ENCODE measurements around the gene AVPI1.
A peak's percentile ranks its signal among the peaks of the same experiment; 100 is the strongest.

AVPI1 gene

DNA sequence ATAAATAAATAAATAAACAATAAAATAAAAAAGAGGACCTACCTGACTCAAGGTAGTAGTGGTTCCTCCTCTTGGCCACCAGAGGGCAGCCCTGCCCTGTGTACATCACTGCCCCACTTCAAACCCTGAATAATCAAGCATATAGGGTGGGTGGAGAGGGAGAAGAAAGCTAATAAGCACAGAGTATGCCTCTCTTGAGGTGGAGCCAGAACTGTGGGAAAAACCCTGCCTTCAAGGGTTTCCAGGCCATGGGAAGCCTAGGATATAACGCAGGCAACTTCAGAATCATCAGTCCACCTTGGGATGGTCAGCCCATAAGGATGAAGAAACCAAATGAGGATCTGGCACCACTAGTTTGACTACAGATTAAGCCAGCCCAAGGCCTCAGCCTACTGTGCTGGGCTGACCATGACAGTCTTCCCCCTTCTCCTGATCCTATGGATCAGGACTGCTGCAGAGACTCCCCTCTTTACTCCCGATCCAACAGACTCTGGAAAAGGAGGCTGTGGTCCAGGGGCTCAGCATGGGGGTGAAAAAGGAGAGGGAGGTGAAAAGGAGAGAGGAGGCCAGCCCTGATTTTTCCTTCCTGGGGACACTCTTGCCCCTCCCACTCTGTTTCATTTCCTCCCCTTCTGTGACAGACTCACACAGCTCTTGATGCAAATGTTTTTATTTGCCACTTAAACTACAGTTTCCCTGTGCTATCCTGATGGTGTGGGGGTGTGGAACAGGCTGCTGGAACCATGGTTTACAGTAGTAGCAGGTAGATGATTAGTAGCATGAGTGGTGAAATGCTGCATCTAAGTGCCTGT, 10.1 kb downstream of the AVPI1 start:
- H3K9ac ChIP-seq (ENCODE audit: low read length in 2 of 2): no peak overlapping the region
- H3K27me3 ChIP-seq (ENCODE audit: control insufficient read depth in 1 of 2, insufficient read depth in 2 of 2, low read length in 2 of 2): no peaks in the 10 kb centered on the region
- H3K9me3 ChIP-seq (ENCODE audit: control insufficient read depth in 2 of 2, low read length in 2 of 2): no peaks in the 10 kb centered on the region
- H3K27ac ChIP-seq (ENCODE audit: low read length): no peak overlapping the region
- peaks cover 34 to 49% of the 10 kb centered on the region in 2 donors for H3K36me3 ChIP-seq (ENCODE audit: control insufficient read depth in 2 of 2, insufficient read depth in 2 of 2, low read length in 2 of 2)
- H3K4me1 ChIP-seq (ENCODE audit: control insufficient read depth, insufficient read depth, low read length): peaks cover 8% of the 10 kb centered on the region
- H3K4me3 ChIP-seq (ENCODE audit: low read length in 2 of 2): no peak overlapping the region

DNA sequence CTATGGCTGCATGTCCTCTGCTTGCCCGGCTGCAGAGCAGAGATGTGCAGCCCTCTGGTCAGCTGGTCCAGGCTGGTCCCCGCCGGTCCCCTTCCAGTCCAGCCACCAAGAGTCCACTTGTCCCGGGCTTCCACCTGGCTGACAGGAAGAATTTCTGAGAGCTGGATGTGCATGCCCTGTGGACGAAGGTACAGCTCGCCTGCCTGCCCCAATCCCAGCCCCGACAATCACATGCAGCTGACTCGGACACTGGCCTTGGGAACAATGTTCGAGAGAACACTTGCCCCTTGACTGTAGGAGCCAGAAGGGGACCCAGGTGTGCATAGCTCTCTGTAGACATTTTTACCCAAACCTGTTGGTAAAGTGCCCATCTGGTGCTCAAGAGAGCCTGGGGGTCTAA, 11.8 kb downstream of the AVPI1 start:
- no peaks in the 10 kb centered on the region for H3K27me3 ChIP-seq (ENCODE audit: control insufficient read depth in 1 of 2, insufficient read depth in 2 of 2, low read length in 2 of 2)
- H3K9ac ChIP-seq (ENCODE audit: low read length in 2 of 2): no peak overlapping the region
- H3K27ac ChIP-seq (ENCODE audit: low read length): peak overlapping the region; percentile 24
- no peaks in the 10 kb centered on the region for H3K9me3 ChIP-seq (ENCODE audit: control insufficient read depth in 2 of 2, low read length in 2 of 2)
- peaks cover 8% of the 10 kb centered on the region for H3K4me1 ChIP-seq (ENCODE audit: control insufficient read depth, insufficient read depth, low read length)
- peaks cover 34 to 48% of the 10 kb centered on the region in 2 donors for H3K36me3 ChIP-seq (ENCODE audit: control insufficient read depth in 2 of 2, insufficient read depth in 2 of 2, low read length in 2 of 2)
- no peak overlapping the region for H3K4me3 ChIP-seq (ENCODE audit: low read length in 2 of 2)

DNA sequence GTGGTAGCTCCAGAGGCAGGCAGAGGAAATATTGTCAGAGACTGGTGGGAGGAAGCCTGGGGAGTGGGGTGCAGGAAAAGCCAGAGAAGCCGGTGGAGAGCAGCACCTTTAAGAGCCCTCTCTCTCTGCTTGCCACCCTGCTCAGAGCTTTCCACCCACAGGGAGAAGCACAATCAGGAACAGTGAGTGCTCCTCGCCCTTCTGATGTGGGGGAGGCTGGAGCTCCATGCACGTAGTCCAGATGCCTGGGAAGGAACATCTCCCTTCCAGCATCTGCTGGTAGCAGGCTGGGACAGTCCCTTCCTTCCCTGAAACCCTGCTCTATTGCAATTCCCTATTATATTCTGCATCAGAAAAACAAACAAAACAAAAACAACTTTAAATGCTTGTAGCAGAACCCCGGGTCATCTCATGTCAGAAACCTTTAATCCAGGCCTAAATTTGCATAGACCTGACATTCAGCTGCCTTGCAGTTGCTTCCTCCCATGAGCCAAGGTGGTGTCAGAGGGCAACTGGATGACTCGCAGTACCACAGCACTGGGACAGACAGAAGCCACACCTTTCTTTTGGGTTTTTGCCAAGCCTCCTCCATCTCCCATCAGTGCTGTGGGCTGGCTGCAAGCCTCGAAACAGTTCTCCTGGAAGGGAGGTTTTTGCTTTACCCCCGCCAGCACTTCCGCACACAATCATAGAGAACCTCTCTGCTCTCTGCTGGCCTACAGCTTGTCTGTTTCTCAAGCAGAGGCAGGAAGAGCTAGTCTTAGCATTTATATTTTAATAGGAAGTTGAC, 13.1 kb downstream of the AVPI1 start:
- peaks cover 38 to 48% of the 10 kb centered on the region in 2 donors for H3K36me3 ChIP-seq (ENCODE audit: control insufficient read depth in 2 of 2, insufficient read depth in 2 of 2, low read length in 2 of 2)

DNA sequence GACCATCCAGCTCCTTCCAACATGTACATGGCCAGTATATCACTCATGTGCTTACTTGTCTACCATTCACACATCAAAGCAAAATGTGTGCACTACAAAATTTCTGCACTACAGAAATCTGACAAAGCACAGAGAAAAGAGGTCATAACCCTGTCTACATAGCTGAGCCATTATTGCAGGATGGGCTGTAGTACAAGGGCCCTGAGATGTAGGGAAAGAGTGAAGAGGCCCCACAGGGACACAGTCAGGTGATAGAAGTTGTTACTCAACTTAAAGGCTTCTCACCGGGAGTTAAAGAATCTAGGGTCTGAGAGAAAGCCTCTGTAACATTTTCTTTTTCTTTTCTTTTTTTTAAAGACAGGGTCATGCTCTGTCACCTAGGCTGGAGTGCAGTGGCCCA, 17.5 kb downstream of the AVPI1 start:
- no peak overlapping the region for H3K4me3 ChIP-seq (ENCODE audit: low read length in 2 of 2)
- H3K9ac ChIP-seq (ENCODE audit: low read length in 2 of 2): no peak overlapping the region
- H3K36me3 ChIP-seq (ENCODE audit: control insufficient read depth in 2 of 2, insufficient read depth in 2 of 2, low read length in 2 of 2): peaks cover 26 to 45% of the 10 kb centered on the region in 2 donors

More for the DNA sequence above, 13.1 kb downstream of the AVPI1 start:
- Histone ChIP-seq H3K9ac (ENCODE audit: low read length in 2 of 2) (no peak overlapping the region), H3K9me3 (ENCODE audit: control insufficient read depth in 2 of 2, low read length in 2 of 2) (no peaks in the 10 kb centered on the region), H3K27ac (ENCODE audit: low read length) (no peak overlapping the region), H3K4me3 (ENCODE audit: low read length in 2 of 2) (no peak overlapping the region), H3K27me3 (ENCODE audit: control insufficient read depth in 1 of 2, insufficient read depth in 2 of 2, low read length in 2 of 2) (no peaks in the 10 kb centered on the region), H3K4me1 (ENCODE audit: control insufficient read depth, insufficient read depth, low read length) (peaks cover 5% of the 10 kb centered on the region)

DNA sequence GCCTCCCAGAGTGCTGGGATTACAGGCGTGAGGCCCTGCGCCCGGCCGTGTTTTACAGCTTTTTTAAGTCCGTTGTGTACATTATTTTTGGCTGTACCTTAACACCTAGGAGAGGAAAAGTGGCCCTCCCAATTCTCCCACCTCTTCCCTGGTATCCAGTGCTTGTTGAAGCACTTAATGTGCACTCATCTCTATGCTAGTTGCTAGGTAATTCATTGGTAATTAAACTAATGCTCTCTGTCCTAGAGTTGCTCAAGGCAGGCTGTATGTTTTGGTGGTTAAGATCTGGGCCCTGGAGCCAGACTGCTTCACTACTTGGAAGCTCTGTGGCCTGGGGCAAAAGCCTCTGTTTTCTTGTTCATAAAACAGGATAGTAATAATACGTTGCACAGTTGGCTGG, 19.6 kb downstream of the AVPI1 start:
- Histone ChIP-seq H3K9me3 (ENCODE audit: control insufficient read depth in 2 of 2, low read length in 2 of 2) (no peaks in the 10 kb centered on the region), H3K36me3 (ENCODE audit: control insufficient read depth in 2 of 2, insufficient read depth in 2 of 2, low read length in 2 of 2) (peaks cover 22 to 48% of the 10 kb centered on the region in 2 donors), H3K4me3 (ENCODE audit: low read length in 2 of 2) (no peak overlapping the region), H3K27me3 (ENCODE audit: control insufficient read depth in 1 of 2, insufficient read depth in 2 of 2, low read length in 2 of 2) (no peaks in the 10 kb centered on the region), H3K27ac (ENCODE audit: low read length) (no peak overlapping the region), H3K9ac (ENCODE audit: low read length in 2 of 2) (no peak overlapping the region), H3K4me1 (ENCODE audit: control insufficient read depth, insufficient read depth, low read length) (no peaks in the 10 kb centered on the region)

More for the DNA sequence above, 17.5 kb downstream of the AVPI1 start:
- peaks cover 2% of the 10 kb centered on the region for H3K4me1 ChIP-seq (ENCODE audit: control insufficient read depth, insufficient read depth, low read length)
- no peaks in the 10 kb centered on the region for H3K9me3 ChIP-seq (ENCODE audit: control insufficient read depth in 2 of 2, low read length in 2 of 2)
- H3K27me3 ChIP-seq (ENCODE audit: control insufficient read depth in 1 of 2, insufficient read depth in 2 of 2, low read length in 2 of 2): no peaks in the 10 kb centered on the region
- no peak overlapping the region for H3K27ac ChIP-seq (ENCODE audit: low read length)

DNA sequence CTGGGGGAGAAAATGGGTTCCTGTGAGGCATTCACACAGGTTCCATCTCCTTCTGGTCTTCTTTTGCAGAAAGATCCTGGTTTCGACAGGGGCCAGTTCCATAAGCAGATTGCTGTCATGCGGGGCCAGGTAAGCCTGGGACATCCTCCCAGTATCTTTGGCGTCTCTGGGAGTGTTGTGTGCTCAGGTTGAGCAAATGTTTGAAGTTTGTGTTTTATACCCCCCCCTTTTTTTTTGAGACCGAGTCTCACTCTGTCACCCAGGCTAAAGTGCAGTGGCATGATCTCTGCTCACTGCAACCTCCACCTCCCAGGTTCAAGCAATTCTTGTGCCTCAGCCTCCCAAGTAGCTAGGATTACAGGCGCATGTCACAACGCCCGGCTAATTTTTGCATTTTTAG, 20.0 kb downstream of the AVPI1 start:
- Histone ChIP-seq H3K36me3 (ENCODE audit: control insufficient read depth in 2 of 2, insufficient read depth in 2 of 2, low read length in 2 of 2) (peaks cover 22 to 51% of the 10 kb centered on the region in 2 donors), H3K4me1 (ENCODE audit: control insufficient read depth, insufficient read depth, low read length) (no peaks in the 10 kb centered on the region), H3K27ac (ENCODE audit: low read length) (no peak overlapping the region), H3K9ac (ENCODE audit: low read length in 2 of 2) (no peak overlapping the region), H3K9me3 (ENCODE audit: control insufficient read depth in 2 of 2, low read length in 2 of 2) (no peaks in the 10 kb centered on the region), H3K4me3 (ENCODE audit: low read length in 2 of 2) (no peak overlapping the region), H3K27me3 (ENCODE audit: control insufficient read depth in 1 of 2, insufficient read depth in 2 of 2, low read length in 2 of 2) (no peaks in the 10 kb centered on the region)

DNA sequence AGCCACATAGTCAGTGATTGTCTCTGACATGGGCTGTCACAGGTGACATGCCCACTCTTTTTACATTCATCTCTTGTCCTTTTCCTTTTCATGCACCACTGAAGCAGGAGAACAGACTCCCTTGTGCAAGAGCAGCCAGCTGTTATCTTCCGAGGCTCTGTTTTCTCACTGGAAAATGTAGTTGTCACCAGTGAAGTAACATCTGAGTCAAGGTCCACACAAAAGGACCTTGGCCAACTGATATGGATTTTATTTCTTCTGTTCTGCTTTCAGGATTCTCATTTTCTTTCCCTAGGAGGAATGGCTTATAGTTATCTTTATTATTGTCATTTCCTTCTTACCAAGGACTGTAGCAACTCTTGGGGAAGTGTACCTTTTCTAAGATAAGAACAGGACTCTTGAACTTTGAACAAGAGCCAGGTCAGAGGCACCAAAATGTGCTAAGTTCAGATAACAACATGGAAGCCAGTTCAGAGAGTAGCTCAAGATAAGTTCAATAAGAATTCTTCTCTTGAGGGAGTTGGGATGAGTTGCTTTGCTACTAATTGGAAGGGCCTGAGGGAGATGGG, 22.7 kb downstream of the AVPI1 start:
- no peaks in the 10 kb centered on the region for H3K9me3 ChIP-seq (ENCODE audit: control insufficient read depth in 2 of 2, low read length in 2 of 2)
- H3K36me3 ChIP-seq (ENCODE audit: control insufficient read depth in 2 of 2, insufficient read depth in 2 of 2, low read length in 2 of 2): peaks cover 17 to 49% of the 10 kb centered on the region in 2 donors
- H3K27ac ChIP-seq (ENCODE audit: low read length): no peak overlapping the region
- no peaks in the 10 kb centered on the region for H3K4me1 ChIP-seq (ENCODE audit: control insufficient read depth, insufficient read depth, low read length)
- H3K9ac ChIP-seq (ENCODE audit: low read length in 2 of 2): no peak overlapping the region
- no peaks in the 10 kb centered on the region for H3K27me3 ChIP-seq (ENCODE audit: control insufficient read depth in 1 of 2, insufficient read depth in 2 of 2, low read length in 2 of 2)
- no peak overlapping the region for H3K4me3 ChIP-seq (ENCODE audit: low read length in 2 of 2)

DNA sequence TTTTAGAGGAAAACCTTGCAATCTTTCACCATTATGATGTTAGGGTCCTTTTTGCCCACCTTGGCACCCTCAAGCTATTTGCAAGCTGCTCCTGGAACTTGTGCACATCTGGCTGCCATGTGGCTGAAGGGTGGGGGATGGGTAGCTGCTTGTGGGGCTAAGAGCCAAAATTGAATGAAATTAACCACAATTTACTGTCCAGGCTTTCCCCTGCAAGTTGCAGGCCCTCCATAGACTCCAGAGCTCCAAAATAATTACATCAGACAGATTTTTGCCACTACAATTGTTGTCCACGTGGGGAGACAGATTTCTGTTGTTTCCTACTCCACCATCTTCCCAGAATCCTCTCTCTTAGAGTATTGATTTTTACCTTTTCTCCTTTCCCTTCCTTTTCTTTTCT, 27.5 kb downstream of the AVPI1 start:
- H3K27me3 ChIP-seq (ENCODE audit: control insufficient read depth in 1 of 2, insufficient read depth in 2 of 2, low read length in 2 of 2): no peaks in the 10 kb centered on the region
- no peak overlapping the region for H3K27ac ChIP-seq (ENCODE audit: low read length)
- H3K9ac ChIP-seq (ENCODE audit: low read length in 2 of 2): no peak overlapping the region
- H3K4me3 ChIP-seq (ENCODE audit: low read length in 2 of 2): no peak overlapping the region
- peaks cover 22 to 34% of the 10 kb centered on the region in 2 donors for H3K36me3 ChIP-seq (ENCODE audit: control insufficient read depth in 2 of 2, insufficient read depth in 2 of 2, low read length in 2 of 2)
- H3K4me1 ChIP-seq (ENCODE audit: control insufficient read depth, insufficient read depth, low read length): no peaks in the 10 kb centered on the region
- H3K9me3 ChIP-seq (ENCODE audit: control insufficient read depth in 2 of 2, low read length in 2 of 2): no peaks in the 10 kb centered on the region

DNA sequence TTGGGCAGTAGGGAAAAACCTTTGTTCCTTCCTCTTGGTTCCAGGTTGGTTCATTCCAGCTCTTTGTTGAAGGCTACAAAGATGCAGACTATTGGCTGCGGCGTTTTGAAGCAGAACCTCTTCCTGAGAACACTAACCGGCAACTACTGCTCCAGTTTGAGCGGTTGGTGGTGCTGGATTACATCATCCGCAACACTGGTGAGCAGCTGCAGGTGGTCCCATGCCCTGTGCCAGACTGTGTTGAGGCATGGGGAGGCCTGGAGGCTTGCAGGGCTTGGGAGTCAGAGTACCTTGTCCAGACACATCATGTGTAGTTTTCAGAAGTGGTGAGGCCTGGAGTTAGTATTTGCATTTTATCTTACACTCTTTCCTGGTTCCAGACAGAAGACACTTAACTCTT, 30.3 kb downstream of the AVPI1 start:
- Histone ChIP-seq H3K4me3 (ENCODE audit: low read length in 2 of 2) (no peak overlapping the region), H3K9ac (ENCODE audit: low read length in 2 of 2) (no peak overlapping the region), H3K4me1 (ENCODE audit: control insufficient read depth, insufficient read depth, low read length) (no peaks in the 10 kb centered on the region), H3K9me3 (ENCODE audit: control insufficient read depth in 2 of 2, low read length in 2 of 2) (no peaks in the 10 kb centered on the region), H3K27ac (ENCODE audit: low read length) (no peak overlapping the region), H3K36me3 (ENCODE audit: control insufficient read depth in 2 of 2, insufficient read depth in 2 of 2, low read length in 2 of 2) (peaks cover 27 to 30% of the 10 kb centered on the region in 2 donors), H3K27me3 (ENCODE audit: control insufficient read depth in 1 of 2, insufficient read depth in 2 of 2, low read length in 2 of 2) (no peaks in the 10 kb centered on the region)

DNA sequence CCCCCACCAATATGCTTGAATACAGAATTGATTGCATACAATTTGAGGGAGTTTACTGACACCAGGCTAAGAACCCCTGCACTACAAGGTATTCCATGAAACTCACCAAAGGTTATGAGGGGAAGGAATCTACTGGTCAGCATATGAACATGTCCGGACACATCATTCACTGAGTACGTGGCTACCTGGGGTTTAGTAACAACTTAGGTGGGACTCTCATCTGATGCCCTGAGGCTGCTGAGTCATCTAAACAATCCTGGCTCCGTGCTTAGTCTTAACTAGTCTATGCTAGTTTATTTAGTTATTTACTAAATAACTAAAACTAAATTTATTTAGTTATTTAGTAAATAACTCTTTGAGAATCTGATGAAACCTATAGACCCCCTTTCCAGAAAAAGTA, 35.3 kb downstream of the AVPI1 start:
- no peaks in the 10 kb centered on the region for H3K4me1 ChIP-seq (ENCODE audit: control insufficient read depth, insufficient read depth, low read length)
- H3K9ac ChIP-seq (ENCODE audit: low read length in 2 of 2): no peak overlapping the region
- H3K27ac ChIP-seq (ENCODE audit: low read length): no peak overlapping the region
- H3K27me3 ChIP-seq (ENCODE audit: control insufficient read depth in 1 of 2, insufficient read depth in 2 of 2, low read length in 2 of 2): no peaks in the 10 kb centered on the region
- H3K9me3 ChIP-seq (ENCODE audit: control insufficient read depth in 2 of 2, low read length in 2 of 2): no peaks in the 10 kb centered on the region
- H3K4me3 ChIP-seq (ENCODE audit: low read length in 2 of 2): no peak overlapping the region
- H3K36me3 ChIP-seq (ENCODE audit: control insufficient read depth in 2 of 2, insufficient read depth in 2 of 2, low read length in 2 of 2): peaks cover 30 to 37% of the 10 kb centered on the region in 2 donors

Data from stomach smooth muscle (tissue), 2 donors.